Lung (tissue), 12 donors: ENCODE measurements around the gene GNA15. TPM values are rescaled to one million over a fixed set of nuclear protein-coding genes. Genes with fewer than 3 reads are reported as not detected.
"Not testable (repeated sequence)": the region's sequence is repeated elsewhere in the genome, so short reads cannot be mapped to it uniquely, and the experiment has no call there.

Experiments used
- ATAC-seq: fragments of 200-7000 bp; cut with Tn5 transposase; one replicate; pipeline ENCODE4 v1.9.1; 2020; ENCODE audit warnings: moderate number of reproducible peaks; ENCODE audit not compliant: insufficient read depth, low FRiP score
- DNase-seq, 3 donors: peaks; one replicate each; pipeline ENCODE4 v3.0.0-alpha.2; 2013 to 2017
- H3K27ac ChIP-seq, 2 donors: one replicate each; pipeline ENCODE4 v1.5.1; 2013; ENCODE audit warnings: mild to moderate bottlenecking in 2 of 2, moderate library complexity in 2 of 2, control low read depth in 1 of 2, inconsistent platforms in 1 of 2, low read depth in 1 of 2, low read length in 1 of 2
- H3K27me3 ChIP-seq, 3 donors: one replicate each; pipeline ENCODE4 v1.5.1; 2013; ENCODE audit warnings: low read length in 2 of 3; ENCODE audit not compliant: control insufficient read depth in 3 of 3, insufficient read depth in 3 of 3
- H3K36me3 ChIP-seq, 4 donors: one replicate each; pipeline ENCODE4 v1.5.1; 2013; ENCODE audit warnings: low read length in 4 of 4, mild to moderate bottlenecking in 1 of 4, moderate library complexity in 1 of 4; ENCODE audit not compliant: control insufficient read depth in 4 of 4, insufficient read depth in 4 of 4
- H3K4me1 ChIP-seq, 5 donors: one replicate each; pipeline ENCODE4 v1.5.1; 2013; ENCODE audit warnings: low read length in 5 of 5, mild to moderate bottlenecking in 2 of 5, moderate library complexity in 1 of 5; ENCODE audit not compliant: control insufficient read depth in 5 of 5, insufficient read depth in 5 of 5
- H3K4me3 ChIP-seq: one replicate; pipeline ENCODE4 v1.5.1; 2013; ENCODE audit warnings: mild to moderate bottlenecking, control low read depth, moderate library complexity
- H3K9ac ChIP-seq, 2 donors: one replicate each; pipeline ENCODE4 v1.5.1; 2013; ENCODE audit warnings: low read length in 2 of 2, control low read depth in 1 of 2; ENCODE audit not compliant: insufficient read depth in 1 of 2
- H3K9me3 ChIP-seq, 4 donors: one replicate each; pipeline ENCODE4 v1.5.1; 2013; ENCODE audit warnings: low read length in 3 of 4, mild to moderate bottlenecking in 1 of 4, moderate library complexity in 1 of 4; ENCODE audit not compliant: control insufficient read depth in 4 of 4, insufficient read depth in 3 of 4
- WGBS, 2 donors: extraction: QIAGEN DNeasy Blood & Tissue Kit; methylation state at CpG; one replicate each; pipeline ENCODE4 v1.1.7; 2013; 5-methylcytosine and 5-hydroxymethylcytosine counted together
- polyA plus RNA-seq, 2 donors: library from polyadenylated mRNA; stranded (reverse); fragments of 200-250 nt; gene quantifications; one replicate each; pipeline ENCODE4 v1.2.1, GENCODE V29; 2013
- total RNA-seq, 2 donors: library from RNA; depleted of rRNA in 1 of 2; stranded (reverse); fragments of >200 nt in 1 of 2; gene quantifications; one replicate each; pipeline ENCODE4 v1.2.1, GENCODE V29; 2014 to 2021
- TF ChIP-seq, protein P1 (sequence below): IDR thresholded peaks from 2 replicates; pipeline ENCODE4 v1.5.1; 2012; ENCODE audit warnings: mild to moderate bottlenecking; ENCODE audit errors: control extremely low read depth, extremely low read depth
- donor health status: control.
- donor health status: control.
- donor health status: Bipolar disorder and iron deficiency.
- donor health status: healthy.
- donor health status: DM: yes; HTN: yes; CAD: no.

Gene GNA15
- total and polyA plus RNA-seq, 4 donors, result 18.6 to 65.4 (median 28.7) TPM

DNA sequence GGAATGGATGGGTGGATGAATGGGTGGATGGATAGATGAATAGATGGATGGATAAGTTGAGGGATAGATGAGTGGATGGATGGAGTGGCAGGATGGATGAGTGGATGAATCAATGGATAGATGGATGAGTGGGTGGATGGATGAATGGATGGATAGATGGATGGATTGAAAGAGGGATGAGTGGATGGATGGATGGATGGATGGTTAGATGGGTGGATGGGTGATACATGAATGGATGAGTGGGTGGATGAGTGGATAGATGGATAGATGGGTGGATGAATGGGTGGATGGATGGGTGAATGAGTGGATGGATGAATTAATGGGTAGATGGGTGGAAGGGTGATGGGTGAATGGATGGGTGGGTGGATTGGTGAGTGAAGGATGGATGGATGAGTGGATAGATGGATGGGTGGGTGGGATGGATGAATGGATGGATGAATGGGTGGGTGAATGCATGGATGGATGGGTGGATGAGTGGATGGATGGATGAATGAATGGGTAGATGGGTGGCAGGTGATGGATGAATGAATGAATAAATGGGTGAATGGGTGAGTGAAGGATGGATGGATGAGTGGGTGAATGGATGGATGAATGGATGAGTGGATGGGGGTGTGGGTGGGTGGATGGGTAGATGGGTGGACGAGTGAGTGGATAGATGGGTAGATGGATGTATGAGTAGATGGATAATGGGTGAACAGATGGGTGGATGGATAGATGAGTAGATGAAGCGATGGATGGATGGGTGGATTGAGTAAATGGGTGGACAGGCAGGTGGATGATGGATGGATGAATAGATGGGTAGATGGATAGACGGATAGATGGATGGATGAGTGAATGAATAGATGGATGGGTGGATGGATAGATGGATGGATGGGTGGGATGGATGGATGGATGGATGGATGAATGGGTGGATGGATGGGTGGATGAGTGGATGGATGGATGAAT, 17.7 kb downstream of the GNA15 start:
- peaks cover 0 to 2% (median 0%) of the 10 kb centered on the region in 4 donors for H3K9me3 ChIP-seq
- H3K4me3 ChIP-seq, result no peak overlapping the region
- peaks cover 0 to 21% (median 0%) of the 10 kb centered on the region in 4 donors for H3K36me3 ChIP-seq
- H3K27me3 ChIP-seq, result peaks cover 0 to 7% (median 0%) of the 10 kb centered on the region in 3 donors
- DNase-seq (no peak), ATAC-seq (no peak)
- peak overlapping the region in 1 of 2 donors; percentile 4 for H3K27ac ChIP-seq
- H3K9ac ChIP-seq, result no peak overlapping the region
- peaks cover 0 to 4% (median 0%) of the 10 kb centered on the region in 5 donors for H3K4me1 ChIP-seq
- TF ChIP-seq, protein P1, sequence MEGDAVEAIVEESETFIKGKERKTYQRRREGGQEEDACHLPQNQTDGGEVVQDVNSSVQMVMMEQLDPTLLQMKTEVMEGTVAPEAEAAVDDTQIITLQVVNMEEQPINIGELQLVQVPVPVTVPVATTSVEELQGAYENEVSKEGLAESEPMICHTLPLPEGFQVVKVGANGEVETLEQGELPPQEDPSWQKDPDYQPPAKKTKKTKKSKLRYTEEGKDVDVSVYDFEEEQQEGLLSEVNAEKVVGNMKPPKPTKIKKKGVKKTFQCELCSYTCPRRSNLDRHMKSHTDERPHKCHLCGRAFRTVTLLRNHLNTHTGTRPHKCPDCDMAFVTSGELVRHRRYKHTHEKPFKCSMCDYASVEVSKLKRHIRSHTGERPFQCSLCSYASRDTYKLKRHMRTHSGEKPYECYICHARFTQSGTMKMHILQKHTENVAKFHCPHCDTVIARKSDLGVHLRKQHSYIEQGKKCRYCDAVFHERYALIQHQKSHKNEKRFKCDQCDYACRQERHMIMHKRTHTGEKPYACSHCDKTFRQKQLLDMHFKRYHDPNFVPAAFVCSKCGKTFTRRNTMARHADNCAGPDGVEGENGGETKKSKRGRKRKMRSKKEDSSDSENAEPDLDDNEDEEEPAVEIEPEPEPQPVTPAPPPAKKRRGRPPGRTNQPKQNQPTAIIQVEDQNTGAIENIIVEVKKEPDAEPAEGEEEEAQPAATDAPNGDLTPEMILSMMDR, result no peak
- 93 to 97% methylated on average over 3 of the region's 3 CpGs for WGBS, 2 donors

DNA sequence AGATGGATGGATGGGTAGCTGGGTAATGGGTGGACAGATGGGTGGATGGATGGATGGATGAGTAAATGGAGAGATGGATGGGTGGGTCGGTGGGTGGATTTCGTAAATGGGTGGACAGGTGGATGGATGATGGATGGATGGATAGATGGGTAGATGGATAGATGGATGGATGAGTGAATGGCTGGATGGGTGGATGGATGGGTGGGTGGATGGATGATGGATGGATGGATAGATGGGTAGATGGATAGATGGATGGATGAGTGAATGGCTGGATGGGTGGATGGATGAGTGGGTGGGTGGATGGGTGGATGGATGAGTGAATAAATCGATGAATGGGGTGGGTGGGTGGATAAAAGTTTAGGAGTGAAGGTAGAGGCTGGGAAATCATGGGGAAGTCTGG, 18.6 kb downstream of the GNA15 start:
- ATAC-seq, H3K9ac ChIP-seq: not testable (repeated sequence)
- WGBS, 2 donors, result 94 to 97% methylated on average over 3 of the region's 3 CpGs

DNA sequence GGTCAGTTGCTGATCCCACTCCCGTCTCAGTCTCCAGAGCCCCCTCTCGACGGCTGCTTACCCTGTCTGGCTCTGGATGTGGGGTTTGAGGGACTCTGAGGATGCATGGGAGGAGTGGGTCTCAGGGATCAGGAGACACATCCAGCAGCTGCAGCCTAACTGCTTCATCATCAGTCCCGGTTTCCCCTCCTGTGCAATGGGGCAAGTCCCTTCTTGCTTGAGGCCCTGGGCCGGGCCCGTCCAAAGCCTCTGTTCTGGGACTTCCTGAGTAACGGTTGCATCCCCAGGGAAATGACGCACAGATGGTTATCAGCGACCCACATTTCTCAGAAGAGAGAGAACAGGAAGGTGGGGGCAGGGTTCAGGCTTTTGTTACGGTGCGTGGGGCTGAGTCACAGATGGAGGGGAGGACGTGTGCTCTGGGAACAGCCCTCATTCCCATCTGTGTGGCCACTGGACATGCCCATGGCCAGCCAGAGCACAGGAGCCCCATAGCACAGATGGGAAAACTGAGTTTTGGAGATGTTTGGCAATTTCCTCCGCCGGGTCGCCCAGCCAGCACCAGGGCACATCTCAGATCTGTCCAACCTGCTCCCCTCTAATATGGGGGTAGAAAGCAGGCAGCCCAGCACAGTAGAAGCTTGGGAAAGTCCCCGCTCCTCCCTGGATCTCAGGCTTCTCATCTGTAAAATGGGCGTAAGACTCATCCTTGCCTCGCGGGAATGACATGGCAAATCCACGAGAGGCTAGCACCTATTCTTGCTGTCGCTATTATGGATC, 19.3 kb downstream of the GNA15 start:
- WGBS, 2 donors, result 38 to 49% methylated on average over 21 of the region's 21 CpGs
- TF ChIP-seq, protein P1, result no peak
- Histone ChIP-seq H3K27me3 (no peaks in the 10 kb centered on the region), H3K9ac (no peak overlapping the region), H3K27ac (peak overlapping the region; percentile 60 to 89), H3K4me3 (peak overlapping the region; percentile 42), H3K9me3 (peaks cover 0 to 4% (median 0%) of the 10 kb centered on the region in 4 donors), H3K4me1 (peaks cover 0 to 4% (median 0%) of the 10 kb centered on the region in 5 donors), H3K36me3 (peaks cover 0 to 19% (median 0%) of the 10 kb centered on the region in 4 donors)
- DNase-seq (peak in 2 of 3 donors; percentile 35 to 69), ATAC-seq (peak; percentile 73)

More for the DNA sequence above, 18.6 kb downstream of the GNA15 start:
- peak overlapping the region; percentile 60 to 89 for H3K27ac ChIP-seq
- H3K36me3 ChIP-seq, result peaks cover 0 to 18% (median 0%) of the 10 kb centered on the region in 4 donors
- H3K4me3 ChIP-seq, result peak overlapping the region; percentile 42
- not testable (repeated sequence) for H3K27me3 ChIP-seq, H3K4me1 ChIP-seq, DNase-seq, H3K9me3 ChIP-seq
